GM21717 (cell line): Measurements from ENCODE around the gene WNT5A.

ENCODE experiments used
- ATAC-seq: cut with Tn5 transposase; IDR thresholded peaks from one replicate; pipeline ENCODE4 v1.9.1; 2021; ENCODE audit warnings: mild to moderate bottlenecking, moderate library complexity; ENCODE audit not compliant: unreplicated experiment

Gene WNT5A

GRCh38 chr3:55452886-55453285, 34.2 kb downstream of the WNT5A start:
- ATAC-seq = no peak

GRCh38 chr3:55449527-55449926, 37.6 kb downstream of the WNT5A start:
- ATAC-seq = no peak

GRCh38 chr3:55446850-55447249, 40.3 kb downstream of the WNT5A start:
- no peak for ATAC-seq

GRCh38 chr3:55445551-55445950, 41.6 kb downstream of the WNT5A start:
- no peak for ATAC-seq

GRCh38 chr3:55443346-55443745, 43.8 kb downstream of the WNT5A start:
- ATAC-seq = no peak

- ATAC-seq = no peak
Measured at GRCh38 chr3:55442861-55443260, 44.2 kb downstream of the WNT5A start.

GRCh38 chr3:55441499-55441898, 45.6 kb downstream of the WNT5A start:
- no peak for ATAC-seq

- ATAC-seq = no peak
Measured at GRCh38 chr3:55440104-55440708, 46.9 kb downstream of the WNT5A start.

GRCh38 chr3:55439657-55440056, 47.4 kb downstream of the WNT5A start:
- no peak for ATAC-seq

GRCh38 chr3:55436644-55437043, 50.5 kb downstream of the WNT5A start:
- no peak for ATAC-seq

GRCh38 chr3:55435491-55435890, 51.6 kb downstream of the WNT5A start:
- no peak for ATAC-seq

- no peak for ATAC-seq
Measured at GRCh38 chr3:55434789-55435188, 52.3 kb downstream of the WNT5A start.

GRCh38 chr3:55431041-55431440, 56.1 kb downstream of the WNT5A start:
- no peak for ATAC-seq

GRCh38 chr3:55427739-55428138, 59.4 kb downstream of the WNT5A start:
- ATAC-seq = no peak

- ATAC-seq = no peak
Measured at GRCh38 chr3:55426486-55426885, 60.6 kb downstream of the WNT5A start.

- ATAC-seq = no peak
Measured at GRCh38 chr3:55423782-55424181, 63.3 kb downstream of the WNT5A start.

- ATAC-seq = no peak
Measured at GRCh38 chr3:55417211-55417610, 69.9 kb downstream of the WNT5A start.

GRCh38 chr3:55416331-55416821, 70.7 kb downstream of the WNT5A start:
- ATAC-seq = no peak
